ENCODE results near the gene NAV3.

GRCh38 chr12:77973579-77973978 is 142.9 kb downstream of the NAV3 start:
- no peak for TF ChIP-seq CTCF (conservative IDR thresholded peaks at IDR 0.05; ENCODE audit: low read depth, low read length)
- no peak for TF ChIP-seq EZH2 (IDR thresholded peaks at IDR 0.05; ENCODE audit: low read length, unreplicated experiment)
- no peak for TF ChIP-seq EZH2phosphoT487 (IDR thresholded peaks at IDR 0.05; ENCODE audit: borderline replicate concordance, low read length)

Measured in PC-3 (cell line).